GM23338 (cell line): Measurements from ENCODE around the gene MPO. TPM values are rescaled to one million over a fixed set of nuclear protein-coding genes. Genes with fewer than 3 reads are reported as not detected.

Source experiments
- EZH2 ChIP-seq: fragments of 200-600 bp; sonication (generic); IDR thresholded peaks from one replicate; pipeline ENCODE4 v1.8.0; 2017; ENCODE audit warnings: antibody characterized with exemption, mild to moderate bottlenecking, low read depth; ENCODE audit not compliant: unreplicated experiment
- NANOG ChIP-seq: IDR thresholded peaks from 2 replicates; pipeline ENCODE4 v1.6.1; 2016; ENCODE audit warnings: antibody characterized with exemption, borderline replicate concordance
- POLR2AphosphoS5 ChIP-seq: IDR thresholded peaks from 2 replicates; pipeline ENCODE4 v1.6.1; 2016; ENCODE audit warnings: antibody characterized with exemption, low read depth
- REST ChIP-seq: IDR thresholded peaks from one replicate; pipeline ENCODE4 v1.6.1; 2018; ENCODE audit warnings: antibody characterized with exemption; ENCODE audit not compliant: unreplicated experiment
- ZNF331 ChIP-seq: fragments of 250-450 bp; sonication (Bioruptor Pico); IDR thresholded peaks from 2 replicates; pipeline ENCODE4 v1.5.0; 2020; ENCODE audit warnings: low read depth, mild to moderate bottlenecking, moderate library complexity
- ZNF462 ChIP-seq: fragments of 250-450 bp; sonication (Bioruptor Pico); IDR thresholded peaks from 2 replicates; pipeline ENCODE4 v1.5.0; 2020; ENCODE audit warnings: mild to moderate bottlenecking, moderate library complexity
- polyA plus RNA-seq: library from polyadenylated mRNA; unstranded; fragments of >200 nt; fragmentation: Nextera tagmentation; extraction: Ambion mirVana; gene quantifications from 2 replicates; pipeline ENCODE4 v1.2.1, GENCODE V29; 2016
- total RNA-seq: library from RNA; depleted of rRNA; stranded (reverse); fragments of >200 nt; shearing (Covaris generic); gene quantifications from 2 replicates; pipeline ENCODE4 v1.2.3, GENCODE V29; 2014
- TF ChIP-seq, protein P1 (sequence below): IDR thresholded peaks from 2 replicates; pipeline ENCODE4 v1.6.1; 2016; ENCODE audit warnings: antibody characterized with exemption
- TF ChIP-seq, protein P2 (sequence below), 2 experiments: fragments of 200-600 bp in 1 of 2; sonication (generic) in 1 of 2; conservative IDR thresholded peaks; 2 replicates each; pipeline versions ENCODE4 v1.5.1 to v1.6.1; 2016 to 2017; ENCODE audit warnings: antibody characterized with exemption in 2 of 2, low read depth in 2 of 2, mild to moderate bottlenecking in 2 of 2, moderate library complexity in 1 of 2

MPO gene
- total and polyA plus RNA-seq, 2 experiments from 2014 or later: 0.08 TPM; not detected in 1

GRCh38 chr17:58278661-58279015 is 2.1 kb downstream of the MPO start (continued):
- TF ChIP-seq ZNF462 (CRISPR knock-in tag) (no peak), REST (no peak), EZH2 (no peak), POLR2AphosphoS5 (no peak), ZNF331 (CRISPR knock-in tag) (no peak), NANOG (no peak)
- TF ChIP-seq, protein P1, sequence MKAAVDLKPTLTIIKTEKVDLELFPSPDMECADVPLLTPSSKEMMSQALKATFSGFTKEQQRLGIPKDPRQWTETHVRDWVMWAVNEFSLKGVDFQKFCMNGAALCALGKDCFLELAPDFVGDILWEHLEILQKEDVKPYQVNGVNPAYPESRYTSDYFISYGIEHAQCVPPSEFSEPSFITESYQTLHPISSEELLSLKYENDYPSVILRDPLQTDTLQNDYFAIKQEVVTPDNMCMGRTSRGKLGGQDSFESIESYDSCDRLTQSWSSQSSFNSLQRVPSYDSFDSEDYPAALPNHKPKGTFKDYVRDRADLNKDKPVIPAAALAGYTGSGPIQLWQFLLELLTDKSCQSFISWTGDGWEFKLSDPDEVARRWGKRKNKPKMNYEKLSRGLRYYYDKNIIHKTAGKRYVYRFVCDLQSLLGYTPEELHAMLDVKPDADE: no peak
- TF ChIP-seq, protein P2, sequence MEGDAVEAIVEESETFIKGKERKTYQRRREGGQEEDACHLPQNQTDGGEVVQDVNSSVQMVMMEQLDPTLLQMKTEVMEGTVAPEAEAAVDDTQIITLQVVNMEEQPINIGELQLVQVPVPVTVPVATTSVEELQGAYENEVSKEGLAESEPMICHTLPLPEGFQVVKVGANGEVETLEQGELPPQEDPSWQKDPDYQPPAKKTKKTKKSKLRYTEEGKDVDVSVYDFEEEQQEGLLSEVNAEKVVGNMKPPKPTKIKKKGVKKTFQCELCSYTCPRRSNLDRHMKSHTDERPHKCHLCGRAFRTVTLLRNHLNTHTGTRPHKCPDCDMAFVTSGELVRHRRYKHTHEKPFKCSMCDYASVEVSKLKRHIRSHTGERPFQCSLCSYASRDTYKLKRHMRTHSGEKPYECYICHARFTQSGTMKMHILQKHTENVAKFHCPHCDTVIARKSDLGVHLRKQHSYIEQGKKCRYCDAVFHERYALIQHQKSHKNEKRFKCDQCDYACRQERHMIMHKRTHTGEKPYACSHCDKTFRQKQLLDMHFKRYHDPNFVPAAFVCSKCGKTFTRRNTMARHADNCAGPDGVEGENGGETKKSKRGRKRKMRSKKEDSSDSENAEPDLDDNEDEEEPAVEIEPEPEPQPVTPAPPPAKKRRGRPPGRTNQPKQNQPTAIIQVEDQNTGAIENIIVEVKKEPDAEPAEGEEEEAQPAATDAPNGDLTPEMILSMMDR (conservative IDR thresholded peaks at IDR 0.05; ENCODE audit: low read depth in 2 of 2): no peak
